Thymus (tissue), 11 donors: ENCODE results near the gene P2RY2. TPM values are rescaled to one million over a fixed set of nuclear protein-coding genes. Genes with fewer than 3 reads are reported as not detected.
"Not testable (repeated sequence)": the region's sequence is repeated elsewhere in the genome, so short reads cannot be mapped to it uniquely, and the experiment has no call there.

Source experiments
- DNase-seq, 9 donors: peaks; one replicate each; pipeline ENCODE4 v3.0.0-alpha.2; 2013; ENCODE audit warnings: low spot score in 9 of 9, low read depth in 6 of 9, missing footprints in 1 of 9
- H3K27ac ChIP-seq, 2 donors: one replicate each; pipeline ENCODE4 v1.5.1; 2013; ENCODE audit warnings: control low read depth in 1 of 2, low read depth in 1 of 2, low read length in 1 of 2, mild to moderate bottlenecking in 1 of 2, moderate library complexity in 1 of 2
- H3K27me3 ChIP-seq, 2 donors: one replicate each; pipeline ENCODE4 v1.5.1; 2013; ENCODE audit warnings: low read length in 1 of 2; ENCODE audit not compliant: control insufficient read depth in 2 of 2, insufficient read depth in 1 of 2
- H3K36me3 ChIP-seq, 2 donors: one replicate each; pipeline ENCODE4 v1.5.1; 2013; ENCODE audit warnings: low read length in 1 of 2, mild to moderate bottlenecking in 1 of 2, moderate library complexity in 1 of 2; ENCODE audit not compliant: control insufficient read depth in 2 of 2, insufficient read depth in 2 of 2
- H3K4me1 ChIP-seq, 2 donors: one replicate each; pipeline ENCODE4 v1.5.1; 2013; ENCODE audit warnings: low read length in 2 of 2; ENCODE audit not compliant: control insufficient read depth in 2 of 2, insufficient read depth in 2 of 2
- H3K4me3 ChIP-seq, 2 donors: one replicate each; pipeline ENCODE4 v1.5.1; 2013; ENCODE audit warnings: low read length in 2 of 2, control low read depth in 1 of 2, mild to moderate bottlenecking in 1 of 2
- H3K9me3 ChIP-seq, 2 donors: one replicate each; pipeline ENCODE4 v1.5.1; 2013; ENCODE audit warnings: low read length in 1 of 2, mild to moderate bottlenecking in 1 of 2; ENCODE audit not compliant: control insufficient read depth in 2 of 2, insufficient read depth in 1 of 2
- WGBS: extraction: QIAGEN DNeasy Blood & Tissue Kit; methylation state at CpG from one replicate; pipeline ENCODE4 v1.1.7; 2013; 5-methylcytosine and 5-hydroxymethylcytosine counted together
- polyA plus RNA-seq: library from polyadenylated mRNA; stranded (reverse); fragments of 200-250 nt; gene quantifications from one replicate; pipeline ENCODE4 v1.2.3, GENCODE V29; 2013
- total RNA-seq: library from RNA; stranded (reverse); fragments of 120-200 nt; gene quantifications from one replicate; pipeline ENCODE4 v1.2.4, GENCODE V29; 2013
- donor health status: healthy.

The P2RY2 gene
- total and polyA plus RNA-seq, 2 donors = 0.52 to 0.75 TPM

DNA sequence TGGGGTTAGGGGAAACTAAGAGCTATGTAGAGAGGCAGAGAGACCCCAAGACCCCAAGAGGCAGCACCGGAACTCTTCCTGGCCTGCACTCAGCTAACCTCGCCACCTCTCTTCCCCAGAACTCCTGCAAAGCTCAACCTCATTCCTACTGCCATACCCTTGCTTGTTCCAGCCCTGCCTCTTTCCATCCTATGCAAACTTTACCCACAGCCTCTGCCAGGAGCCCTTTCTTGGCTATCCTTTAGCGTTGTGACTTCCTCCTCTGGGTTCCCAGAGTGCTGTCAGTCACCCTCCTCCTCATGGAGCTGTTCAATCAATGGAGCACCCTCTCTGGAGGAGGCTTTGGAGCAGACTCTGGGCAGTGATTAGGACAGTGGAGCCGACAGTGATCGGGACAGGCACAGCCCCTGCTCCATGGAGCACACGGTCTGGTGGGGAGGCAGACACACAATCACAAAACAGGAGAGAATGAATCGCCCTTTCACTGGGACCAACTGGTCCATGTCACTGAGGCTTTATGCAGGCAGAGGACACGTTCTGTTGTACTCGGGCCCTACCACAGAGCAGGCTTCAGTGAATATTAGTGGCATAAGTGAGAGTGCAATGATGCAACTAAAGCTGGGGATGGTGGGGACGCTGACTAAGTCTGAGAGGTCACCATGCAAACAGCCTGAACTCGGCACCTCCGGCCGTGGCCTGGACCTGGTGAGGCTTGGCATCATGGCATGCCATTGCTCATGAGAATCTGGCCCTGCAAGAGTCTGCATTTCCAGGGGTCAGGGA, 24.6 kb upstream of the P2RY2 start:
- no peaks in the 10 kb centered on the region for H3K36me3 ChIP-seq
- peaks cover 0 to 14% of the 10 kb centered on the region in 2 donors for H3K4me1 ChIP-seq
- DNase-seq = no peak
- no peak overlapping the region for H3K4me3 ChIP-seq
- H3K9me3 ChIP-seq = no peaks in the 10 kb centered on the region
- H3K27ac ChIP-seq = no peak overlapping the region
- 93% methylated on average over 13 of the region's 13 CpGs for WGBS
- no peaks in the 10 kb centered on the region for H3K27me3 ChIP-seq

- Histone ChIP-seq H3K27me3 (no peaks in the 10 kb centered on the region), H3K4me3 (no peak overlapping the region), H3K4me1 (peaks cover 0 to 12% of the 10 kb centered on the region in 2 donors), H3K36me3 (no peaks in the 10 kb centered on the region), H3K9me3 (no peaks in the 10 kb centered on the region), H3K27ac (no peak overlapping the region)
- DNase-seq = no peak
- 95% methylated on average over 3 of the region's 3 CpGs for WGBS
These were observed 24.0 kb upstream of the P2RY2 start for GRCh38 chr11:73194034-73194507.

- no peaks in the 10 kb centered on the region for H3K9me3 ChIP-seq
- WGBS = 94% methylated on average over 8 of the region's 8 CpGs
- H3K4me1 ChIP-seq = peaks cover 0 to 7% of the 10 kb centered on the region in 2 donors
- no peaks in the 10 kb centered on the region for H3K27me3 ChIP-seq
- no peak overlapping the region for H3K27ac ChIP-seq
- H3K4me3 ChIP-seq = no peak overlapping the region
- no peaks in the 10 kb centered on the region for H3K36me3 ChIP-seq
- DNase-seq = no peak
These were observed 23.5 kb upstream of the P2RY2 start for GRCh38 chr11:73194593-73194992.

DNA sequence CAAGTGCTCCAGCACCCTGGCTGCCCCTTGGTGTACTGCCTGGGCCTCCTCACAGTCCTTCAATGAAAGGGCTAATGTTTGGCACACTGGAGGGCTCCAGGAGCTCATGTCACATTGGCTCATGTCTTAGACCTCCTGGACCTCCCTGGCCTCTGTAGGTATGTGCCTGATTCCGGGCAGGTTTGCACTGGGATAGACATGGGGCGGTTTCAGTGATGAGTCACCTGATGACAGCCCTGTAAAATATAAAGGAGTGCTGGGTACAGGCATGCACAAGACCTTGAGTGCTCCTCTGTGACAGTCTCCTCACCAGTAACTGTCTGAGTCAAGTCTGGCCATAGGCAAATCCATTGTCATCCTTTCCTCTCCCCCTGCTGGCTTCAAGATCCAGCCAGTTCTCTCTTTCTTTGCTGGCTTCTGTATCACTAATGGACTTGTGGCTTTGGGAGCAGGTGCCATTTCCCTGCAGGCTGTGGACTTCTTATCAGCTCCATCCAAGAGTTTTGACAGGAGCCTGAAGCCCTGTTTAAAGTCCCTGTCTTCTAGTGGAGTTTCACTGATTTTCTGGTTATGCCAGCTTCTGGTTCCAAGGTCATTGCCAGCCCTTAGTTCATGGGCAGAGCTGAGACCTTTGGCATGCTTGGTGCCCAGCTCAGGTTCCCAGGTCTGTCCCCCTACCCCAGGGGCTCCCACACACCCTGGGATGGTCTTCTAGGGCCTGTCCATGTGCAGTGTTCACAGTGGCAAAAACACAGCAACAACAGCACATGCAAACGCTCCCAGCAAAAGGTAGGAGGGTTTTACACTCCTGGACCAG, 22.7 kb upstream of the P2RY2 start:
- Histone ChIP-seq H3K36me3 (no peaks in the 10 kb centered on the region), H3K4me3 (no peak overlapping the region), H3K27ac (no peak overlapping the region), H3K4me1 (no peaks in the 10 kb centered on the region), H3K27me3 (no peaks in the 10 kb centered on the region), H3K9me3 (no peaks in the 10 kb centered on the region)
- DNase-seq = no peak
- 96% methylated on average over 3 of the region's 3 CpGs for WGBS

DNA sequence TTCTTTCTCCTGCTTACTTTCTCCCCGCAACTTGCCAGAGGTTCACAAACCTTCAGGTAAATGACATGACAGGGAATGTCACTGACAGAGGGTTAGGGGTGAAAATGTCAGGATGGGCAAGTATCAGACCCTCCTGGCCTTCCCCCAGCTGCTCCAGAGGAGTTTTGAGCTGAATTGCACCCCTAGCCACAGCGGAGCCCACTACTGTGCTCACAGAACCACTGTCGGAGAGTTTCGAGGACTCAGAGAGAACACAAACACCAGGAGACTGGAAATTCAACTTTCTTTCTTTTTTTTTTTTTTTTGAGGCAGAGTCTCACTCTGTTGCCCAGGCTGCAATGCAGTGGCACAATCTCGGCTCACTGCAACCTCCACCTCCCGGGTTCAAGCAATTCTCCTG, 21.5 kb upstream of the P2RY2 start:
- DNase-seq = no peak
- WGBS = 95% methylated on average over 5 of the region's 6 CpGs
- Histone ChIP-seq H3K4me1 (no peaks in the 10 kb centered on the region), H3K36me3 (no peaks in the 10 kb centered on the region), H3K9me3 (no peaks in the 10 kb centered on the region), H3K27ac (no peak overlapping the region), H3K27me3 (no peaks in the 10 kb centered on the region), H3K4me3 (no peak overlapping the region)

DNA sequence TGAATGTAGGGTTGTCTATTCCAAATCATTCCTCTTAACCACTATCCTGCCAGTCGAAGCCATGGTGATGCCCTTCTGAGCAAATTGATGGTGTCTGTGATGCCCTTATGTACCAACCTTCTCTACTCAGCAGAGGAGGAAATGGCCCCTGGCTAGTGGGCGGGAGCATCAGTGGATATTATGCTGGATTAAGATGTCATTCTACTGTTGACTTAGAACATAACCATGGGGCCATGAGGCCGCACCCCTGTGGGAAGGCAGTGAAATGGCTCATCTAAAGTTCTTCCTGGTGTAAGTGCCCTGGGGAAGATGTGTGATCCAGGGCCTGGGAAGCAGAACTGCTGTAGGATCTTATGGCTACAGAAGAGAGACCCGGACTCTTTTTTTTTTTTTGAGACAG, 20.7 kb upstream of the P2RY2 start:
- Histone ChIP-seq H3K27me3 (no peaks in the 10 kb centered on the region), H3K4me1 (no peaks in the 10 kb centered on the region), H3K36me3 (no peaks in the 10 kb centered on the region), H3K9me3 (no peaks in the 10 kb centered on the region), H3K4me3 (no peak overlapping the region), H3K27ac (no peak overlapping the region)
- 97% methylated on average over 4 of the region's 4 CpGs for WGBS
- no peak for DNase-seq

DNA sequence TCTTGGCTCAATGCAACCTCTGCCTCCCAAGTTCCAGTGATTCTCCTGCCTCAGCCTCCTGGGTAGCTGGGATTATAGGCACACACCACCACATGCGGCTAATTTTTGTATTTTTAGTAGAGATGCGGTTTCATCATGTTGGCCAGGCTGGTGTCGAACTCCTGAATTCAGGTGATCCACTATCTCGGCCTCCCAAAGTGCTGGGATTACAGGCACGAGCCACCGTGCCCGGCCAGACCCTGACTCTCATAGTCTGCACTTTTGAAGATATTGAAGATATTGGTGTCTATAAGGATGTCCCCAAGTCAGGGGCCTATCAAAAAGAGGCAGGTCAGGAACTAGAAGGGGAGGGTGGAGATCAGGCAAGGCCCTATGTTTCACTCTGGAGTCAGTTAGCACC, 20.3 kb upstream of the P2RY2 start:
- not testable (repeated sequence) for H3K9me3 ChIP-seq, H3K36me3 ChIP-seq, H3K4me3 ChIP-seq, H3K27me3 ChIP-seq, H3K27ac ChIP-seq, DNase-seq, H3K4me1 ChIP-seq
- 97% methylated on average over 7 of the region's 7 CpGs for WGBS

DNA sequence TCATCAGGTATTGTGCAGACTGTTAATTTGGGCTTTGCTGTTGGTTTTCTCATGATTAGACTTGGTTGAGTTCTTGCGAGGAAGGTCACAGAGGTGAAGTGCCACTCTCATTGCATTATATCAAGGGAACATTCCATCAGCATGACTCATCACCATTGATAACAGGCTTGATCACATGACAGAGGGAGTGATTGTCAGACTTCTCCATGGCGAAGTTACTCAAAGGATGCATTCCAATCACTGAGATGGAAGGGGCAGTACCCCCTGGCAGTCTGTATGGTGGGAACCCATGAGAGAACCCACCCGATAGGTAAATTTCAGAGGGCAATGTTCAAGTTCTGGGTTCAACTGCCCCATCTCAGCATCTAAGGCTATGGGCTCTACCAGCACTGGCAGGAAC, 19.4 kb upstream of the P2RY2 start:
- H3K4me3 ChIP-seq = no peak overlapping the region
- whole genome bisulfite sequencing = 94% methylated on average over 3 of the region's 3 CpGs
- no peaks in the 10 kb centered on the region for H3K9me3 ChIP-seq
- no peak for DNase-seq
- no peak overlapping the region for H3K27ac ChIP-seq
- no peaks in the 10 kb centered on the region for H3K27me3 ChIP-seq
- H3K36me3 ChIP-seq = no peaks in the 10 kb centered on the region
- H3K4me1 ChIP-seq = no peaks in the 10 kb centered on the region

GRCh38 chr11:73199446-73199845, 18.6 kb upstream of the P2RY2 start:
- H3K4me3 ChIP-seq = no peak overlapping the region
- DNase-seq = no peak
- no peaks in the 10 kb centered on the region for H3K27me3 ChIP-seq
- H3K27ac ChIP-seq = no peak overlapping the region
- 96% methylated on average over 4 of the region's 4 CpGs for WGBS
- no peaks in the 10 kb centered on the region for H3K36me3 ChIP-seq
- no peaks in the 10 kb centered on the region for H3K4me1 ChIP-seq
- H3K9me3 ChIP-seq = peaks cover 0 to 2% of the 10 kb centered on the region in 2 donors
